ENCODE results near the gene TMEM178A. TPM values are rescaled to one million over a fixed set of nuclear protein-coding genes. Genes with fewer than 3 reads are reported as not detected.

Gene TMEM178A
- total and polyA plus RNA-seq, 7 donors, result 0.60 to 6.1 (median 1.8) TPM; not detected in 1

DNA sequence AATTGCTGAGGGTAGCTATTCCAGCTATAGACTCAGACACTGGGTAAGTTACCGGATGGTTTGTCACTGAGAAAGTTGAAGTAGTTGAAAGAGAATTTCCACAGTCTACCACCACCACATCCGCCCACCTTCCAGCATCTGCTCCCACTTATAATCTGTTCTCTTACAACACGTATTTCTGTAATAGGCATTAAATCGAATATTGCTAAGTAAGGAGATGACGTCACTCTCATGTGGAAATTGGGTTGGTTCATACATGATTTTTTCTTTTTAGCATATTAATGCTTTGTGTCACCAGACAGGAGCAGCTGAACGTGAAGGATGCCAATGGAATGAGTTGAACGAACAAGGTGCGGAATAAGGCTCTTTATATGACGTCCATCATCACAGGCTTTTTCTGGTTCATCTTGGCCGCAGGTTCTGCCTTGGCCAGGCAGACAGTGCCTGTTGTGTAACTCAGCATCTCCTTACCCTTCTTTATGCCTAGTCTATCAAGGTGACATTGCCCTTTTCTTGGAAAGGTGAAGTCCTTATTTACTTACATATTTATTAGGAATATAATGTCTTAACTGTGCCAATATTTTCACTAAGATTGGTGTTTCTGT, 67.5 kb downstream of the TMEM178A start:
- no peak for DNase-seq
- TF ChIP-seq EP300 (IDR thresholded peaks at IDR 0.05) (no peak), POLR2AphosphoS5 (IDR thresholded peaks at IDR 0.05) (no peak)
- TF ChIP-seq, protein P1, sequence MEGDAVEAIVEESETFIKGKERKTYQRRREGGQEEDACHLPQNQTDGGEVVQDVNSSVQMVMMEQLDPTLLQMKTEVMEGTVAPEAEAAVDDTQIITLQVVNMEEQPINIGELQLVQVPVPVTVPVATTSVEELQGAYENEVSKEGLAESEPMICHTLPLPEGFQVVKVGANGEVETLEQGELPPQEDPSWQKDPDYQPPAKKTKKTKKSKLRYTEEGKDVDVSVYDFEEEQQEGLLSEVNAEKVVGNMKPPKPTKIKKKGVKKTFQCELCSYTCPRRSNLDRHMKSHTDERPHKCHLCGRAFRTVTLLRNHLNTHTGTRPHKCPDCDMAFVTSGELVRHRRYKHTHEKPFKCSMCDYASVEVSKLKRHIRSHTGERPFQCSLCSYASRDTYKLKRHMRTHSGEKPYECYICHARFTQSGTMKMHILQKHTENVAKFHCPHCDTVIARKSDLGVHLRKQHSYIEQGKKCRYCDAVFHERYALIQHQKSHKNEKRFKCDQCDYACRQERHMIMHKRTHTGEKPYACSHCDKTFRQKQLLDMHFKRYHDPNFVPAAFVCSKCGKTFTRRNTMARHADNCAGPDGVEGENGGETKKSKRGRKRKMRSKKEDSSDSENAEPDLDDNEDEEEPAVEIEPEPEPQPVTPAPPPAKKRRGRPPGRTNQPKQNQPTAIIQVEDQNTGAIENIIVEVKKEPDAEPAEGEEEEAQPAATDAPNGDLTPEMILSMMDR (IDR thresholded peaks at IDR 0.05), result no peak
- Histone ChIP-seq H3K27me3 (no peaks in the 10 kb centered on the region), H3K9me3 (no peaks in the 10 kb centered on the region), H3K36me3 (peaks cover 0 to 46% (median 6%) of the 10 kb centered on the region in 4 donors), H3K4me1 (no peaks in the 10 kb centered on the region), H3K4me3 (no peak overlapping the region), H3K27ac (no peak overlapping the region)
- 96 to 97% methylated on average over 10 of the region's 10 CpGs for WGBS, 2 donors
- intact Hi-C loops (cut with DNase I), result no loop called here

DNA sequence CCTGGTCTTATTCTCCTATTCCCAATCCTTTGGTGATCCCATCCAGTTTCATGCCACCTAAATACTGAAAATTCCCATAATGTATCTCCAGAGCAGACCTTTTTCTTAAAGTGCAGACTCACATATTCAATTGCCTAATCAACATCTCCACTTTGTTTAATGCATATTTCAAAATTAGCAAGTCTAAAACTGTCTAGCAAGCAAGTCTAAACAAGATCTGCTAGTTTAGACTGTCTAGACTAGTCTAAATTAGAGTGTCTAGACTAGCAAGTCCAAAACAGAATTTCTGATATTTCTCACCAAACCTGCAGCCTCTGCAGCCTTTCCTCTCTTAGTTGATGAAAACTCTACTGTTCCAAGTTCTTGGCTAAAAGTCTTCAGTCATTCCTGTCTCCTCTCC, 68.7 kb downstream of the TMEM178A start:
- H3K4me1 ChIP-seq, result no peaks in the 10 kb centered on the region
- intact Hi-C loops (cut with DNase I), result no loop called here
- H3K27ac ChIP-seq, result no peak overlapping the region
- H3K27me3 ChIP-seq, result no peaks in the 10 kb centered on the region
- no peak for DNase-seq
- H3K36me3 ChIP-seq, result peaks cover 0 to 55% (median 6%) of the 10 kb centered on the region in 4 donors
- no peak for TF ChIP-seq EP300 (IDR thresholded peaks at IDR 0.05)
- no peak for TF ChIP-seq POLR2A (IDR thresholded peaks at IDR 0.05)
- TF ChIP-seq, protein P1 (IDR thresholded peaks at IDR 0.05), result no peak
- H3K9me3 ChIP-seq, result no peaks in the 10 kb centered on the region
- H3K4me3 ChIP-seq, result no peak overlapping the region

DNA sequence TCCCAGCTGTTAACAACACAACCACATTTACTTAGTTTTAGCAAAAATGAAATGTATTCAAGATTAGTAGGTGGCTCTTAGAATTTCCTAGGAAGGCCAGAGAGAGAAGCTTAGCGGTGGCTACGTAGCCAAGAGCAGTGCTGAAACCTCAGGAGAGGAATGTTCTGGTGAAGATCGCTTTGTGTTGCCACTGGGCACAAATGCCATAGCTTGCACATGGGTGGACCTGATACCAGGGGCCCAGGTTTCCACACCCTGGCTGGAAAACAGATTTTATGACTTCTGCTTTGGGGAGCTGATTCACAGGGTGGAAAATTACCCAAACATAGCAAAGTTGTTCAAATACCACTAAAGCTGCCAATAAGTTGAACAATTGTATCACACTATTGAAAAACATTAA, 69.9 kb downstream of the TMEM178A start:
- Histone ChIP-seq H3K36me3 (peaks cover 0 to 66% (median 6%) of the 10 kb centered on the region in 4 donors), H3K27me3 (no peaks in the 10 kb centered on the region), H3K4me1 (no peaks in the 10 kb centered on the region), H3K4me3 (no peak overlapping the region), H3K9me3 (no peaks in the 10 kb centered on the region), H3K27ac (no peak overlapping the region)
- no peak for DNase-seq
- WGBS, 2 donors, result 98 to 99% methylated on average over 3 of the region's 3 CpGs
- intact Hi-C loops (cut with DNase I), result no loop called here
- TF ChIP-seq POLR2AphosphoS5 (IDR thresholded peaks at IDR 0.05) (no peak), EP300 (IDR thresholded peaks at IDR 0.05) (no peak), POLR2A (IDR thresholded peaks at IDR 0.05) (no peak)
- TF ChIP-seq, protein P1 (IDR thresholded peaks at IDR 0.05), result no peak

DNA sequence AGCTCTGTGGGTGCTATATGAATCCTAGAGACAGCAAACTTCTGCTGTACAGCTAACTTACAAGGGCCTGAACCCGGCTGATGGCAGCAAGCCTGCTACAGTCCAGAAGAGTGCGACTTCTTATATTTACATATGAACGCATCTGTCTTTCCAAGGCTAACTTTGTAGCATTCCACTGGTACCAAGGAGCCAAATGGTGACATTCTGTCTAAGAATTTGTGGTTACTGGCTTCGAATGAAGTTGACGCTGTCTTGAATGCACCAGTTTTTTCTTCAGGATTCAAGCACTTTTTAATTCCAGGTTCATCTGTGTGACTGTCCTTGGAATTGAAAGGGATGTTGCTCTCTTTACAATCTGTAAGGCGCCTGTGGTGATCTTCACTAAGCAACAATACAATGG, 70.9 kb downstream of the TMEM178A start:
- Histone ChIP-seq H3K36me3 (peaks cover 0 to 68% (median 6%) of the 10 kb centered on the region in 4 donors), H3K27me3 (no peaks in the 10 kb centered on the region), H3K4me1 (no peaks in the 10 kb centered on the region), H3K4me3 (no peak overlapping the region), H3K9me3 (no peaks in the 10 kb centered on the region), H3K27ac (no peak overlapping the region)
- intact Hi-C loops (cut with DNase I), result no loop called here
- 84 to 90% methylated on average over 6 of the region's 6 CpGs for WGBS, 2 donors
- no peak for DNase-seq
- TF ChIP-seq, protein P1 (IDR thresholded peaks at IDR 0.05), result no peak
- no peak for TF ChIP-seq POLR2A (IDR thresholded peaks at IDR 0.05)
- no peak for TF ChIP-seq EP300 (IDR thresholded peaks at IDR 0.05)
- no peak for TF ChIP-seq POLR2AphosphoS5 (IDR thresholded peaks at IDR 0.05)

DNA sequence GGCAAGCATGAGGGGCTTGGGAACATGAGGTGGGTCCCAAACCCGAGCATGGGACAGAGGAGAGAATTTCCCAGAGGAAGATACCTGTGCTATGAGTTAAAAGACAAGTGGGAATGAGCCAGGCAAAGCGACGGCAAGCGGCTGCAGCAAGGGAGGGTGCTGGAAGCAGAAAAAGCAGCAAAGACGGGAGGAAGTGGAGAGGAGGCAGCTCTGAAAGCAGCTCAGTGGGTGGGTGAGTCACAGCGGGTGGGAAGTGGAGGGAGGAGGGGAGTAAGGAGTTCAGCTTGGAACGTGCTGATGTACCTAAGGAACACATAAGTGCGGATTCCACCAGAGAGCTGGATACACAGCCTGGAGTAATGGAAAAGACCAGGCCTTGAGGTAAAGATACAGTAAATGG, 71.9 kb downstream of the TMEM178A start:
- intact Hi-C loops (cut with DNase I), result no loop called here
- TF ChIP-seq POLR2A (IDR thresholded peaks at IDR 0.05) (no peak), POLR2AphosphoS5 (IDR thresholded peaks at IDR 0.05) (no peak)
- TF ChIP-seq, protein P1 (IDR thresholded peaks at IDR 0.05), result no peak
- Histone ChIP-seq H3K36me3 (peaks cover 0 to 76% (median 6%) of the 10 kb centered on the region in 4 donors), H3K27me3 (no peaks in the 10 kb centered on the region), H3K4me1 (no peaks in the 10 kb centered on the region), H3K27ac (no peak overlapping the region), H3K4me3 (no peak overlapping the region), H3K9me3 (no peaks in the 10 kb centered on the region)
- WGBS, 2 donors, result 85 to 88% methylated on average over 8 of the region's 8 CpGs
- peak; percentile 66 for DNase-seq

All from sigmoid colon (tissue), 7 donors.